K562 (cell line): ENCODE measurements around the gene PCYT1A. TPM values are rescaled to one million over a fixed set of nuclear protein-coding genes. Genes with fewer than 3 reads are reported as not detected.

Experiments
- ATAC-seq: fragments of 200-7000 bp; cut with Tn5 transposase; 3 replicates; pipeline ENCODE4 v1.9.1; 2020; ENCODE audit warnings: moderate library complexity
- BruUV-seq: library from RNA; stranded (reverse); fragments of 400-500 nt; replicated peaks from 2 replicates; lab custom pipeline; 2021; lab: Mats Ljungman, UMichigan
- CTCF ChIA-PET: fragments of 300-600 bp; formaldehyde crosslinking; extraction: SDS; loops from one replicate; lab custom pipeline; 2021; ENCODE audit warnings: low intra/inter-chr PET ratio; lab: Yijun Ruan, JAX
- POLR2A ChIA-PET: fragments of 300-600, 350-650 bp; sonication (Branson Sonifier 250); formaldehyde crosslinking; extraction: SDS; loops from one replicate; lab custom pipeline; 2021; ENCODE audit warnings: antibody characterized with exemption, inconsistent platforms; lab: Yijun Ruan, JAX
- DNase-seq, 4 experiments: peaks; one replicate each; pipeline versions ENCODE4 v3.0.0 to v3.0.0-alpha.2; 2011 to 2018; ENCODE audit warnings: low spot score in 3 of 4, mixed read lengths in 3 of 4; ENCODE audit errors: extremely low read depth in 1 of 4
- FAIRE-seq: peaks from 2 replicates; lab custom pipeline; 2011; peaks lifted over from hg19 to GRCh38; lab: Jason Lieb, UNC
- H2AFZ ChIP-seq: 2 replicates; pipeline ENCODE4 v1.6.0; 2011; ENCODE audit warnings: low read depth, low read length, control low read depth, inconsistent platforms
- H3K27ac ChIP-seq: fragments of 200-600 bp; 3 replicates; pipeline ENCODE4 v1.8.0; 2011; ENCODE audit warnings: low read depth, mild to moderate bottlenecking, control low read depth, inconsistent platforms, low read length, moderate library complexity, mixed read lengths; ENCODE audit errors: extremely low read depth
- H3K27me3 ChIP-seq, 2 experiments: fragments of 300-600 bp in 1 of 2; 2 replicates in 1 of 2; 3 replicates in 1 of 2; pipeline versions ENCODE4 v1.6.0 to v1.8.0; 2011; ENCODE audit warnings: inconsistent platforms in 2 of 2, low read length in 2 of 2, mild to moderate bottlenecking in 1 of 2, mixed read lengths in 1 of 2, moderate library complexity in 1 of 2; ENCODE audit not compliant: control insufficient read depth in 2 of 2, insufficient read depth in 2 of 2
- H3K36me3 ChIP-seq: fragments of 300-600 bp; 3 replicates; pipeline ENCODE4 v1.8.0; 2011; ENCODE audit warnings: mild to moderate bottlenecking, low read length, inconsistent platforms; ENCODE audit not compliant: control insufficient read depth, insufficient read depth
- H3K4me1 ChIP-seq, 2 experiments: fragments of 200-600 bp in 1 of 2; replicated peaks in 1 of 2; 2 replicates in 1 of 2; 3 replicates in 1 of 2; pipeline versions ENCODE4 v1.5.1 to v1.8.0; 2011; ENCODE audit warnings: inconsistent platforms in 2 of 2, low read length in 2 of 2, mild to moderate bottlenecking in 1 of 2, mixed read lengths in 1 of 2, moderate library complexity in 1 of 2; ENCODE audit not compliant: control insufficient read depth in 2 of 2, insufficient read depth in 2 of 2
- H3K4me2 ChIP-seq: 2 replicates; pipeline ENCODE4 v1.6.1; 2011; ENCODE audit warnings: low read length, control low read depth, inconsistent platforms, mixed read lengths; ENCODE audit not compliant: insufficient read depth
- H3K4me3 ChIP-seq: fragments of 200-600 bp; sonication (generic), shearing (Covaris generic); 2 replicates; pipeline ENCODE4 v1.5.1; 2016; ENCODE audit warnings: control low read depth, inconsistent platforms
- H3K79me2 ChIP-seq: fragments of 200-600 bp; 3 replicates; pipeline ENCODE4 v1.8.0; 2011; ENCODE audit warnings: low read length, inconsistent platforms; ENCODE audit not compliant: control insufficient read depth, insufficient read depth
- H3K9ac ChIP-seq, 2 experiments: 2 replicates each; pipeline versions ENCODE4 v1.6.0 to v1.6.1; 2011; ENCODE audit warnings: low read depth in 2 of 2, low read length in 2 of 2, control low read depth in 1 of 2, inconsistent platforms in 1 of 2, mild to moderate bottlenecking in 1 of 2, mixed read lengths in 1 of 2; ENCODE audit not compliant: insufficient read depth in 1 of 2
- H3K9me1 ChIP-seq: one replicate; pipeline ENCODE4 v1.6.0; 2011; ENCODE audit warnings: inconsistent platforms, mild to moderate bottlenecking, low read length, moderate library complexity; ENCODE audit not compliant: control insufficient read depth, insufficient read depth
- H3K9me3 ChIP-seq: replicated peaks from 2 replicates; pipeline ENCODE4 v1.5.1; 2011; ENCODE audit warnings: low read depth, low read length, inconsistent platforms; ENCODE audit not compliant: control insufficient read depth, insufficient read depth
- H4K20me1 ChIP-seq: replicated peaks from 2 replicates; pipeline ENCODE4 v1.6.1; 2011; ENCODE audit warnings: low read length, inconsistent platforms, mixed read lengths; ENCODE audit not compliant: control insufficient read depth, insufficient read depth
- DACH1 ChIP-seq: fragments of 450-650 bp; IDR thresholded peaks from 2 replicates; pipeline ENCODE4 v1.6.1; 2018; ENCODE audit not compliant: partially characterized antibody
- E4F1 ChIP-seq: fragments of 250-450 bp; sonication (Bioruptor Pico); IDR thresholded peaks from 2 replicates; pipeline ENCODE4 v1.5.0; 2021; ENCODE audit warnings: mild to moderate bottlenecking, borderline replicate concordance
- FOXJ2 ChIP-seq: fragments of 200-800 bp; sonication (Bioruptor generic); IDR thresholded peaks from 2 replicates; pipeline ENCODE4 v1.6.1; 2016; ENCODE audit warnings: missing genetic modification characterization, missing compliant biosample characterization
- FOXP1 ChIP-seq: sonication (generic); formaldehyde crosslinking; IDR thresholded peaks from 2 replicates; pipeline ENCODE4 v1.8.0; 2022; ENCODE audit warnings: mild to moderate bottlenecking, missing genetic modification reagents
- GTF2E2 ChIP-seq: fragments of 200-800 bp; sonication (Bioruptor generic); IDR thresholded peaks from 2 replicates; pipeline ENCODE4 v1.6.1; 2016; ENCODE audit warnings: missing genetic modification characterization, missing compliant biosample characterization
- POLR2G ChIP-seq: fragments of 200-400 bp; formaldehyde crosslinking; IDR thresholded peaks from 2 replicates; pipeline ENCODE4 v1.6.1; 2017; ENCODE audit warnings: low read depth, mild to moderate bottlenecking, antibody characterized with exemption, low read length, moderate library complexity
- RBFOX2 ChIP-seq: fragments of 200-400 bp; formaldehyde crosslinking; IDR thresholded peaks from 2 replicates; pipeline ENCODE4 v1.6.1; 2017; ENCODE audit warnings: low read depth, mild to moderate bottlenecking, low read length, moderate library complexity
- ZNF436 ChIP-seq: fragments of 250-450, 450-650 bp; sonication (Bioruptor Pico); formaldehyde crosslinking; IDR thresholded peaks from 2 replicates; pipeline ENCODE4 v1.7.0; 2020; ENCODE audit warnings: mild to moderate bottlenecking
- ZNF609 ChIP-seq: sonication (generic); formaldehyde crosslinking; IDR thresholded peaks from 2 replicates; pipeline ENCODE4 v1.8.1; 2023; ENCODE audit warnings: missing genetic modification reagents, mild to moderate bottlenecking, borderline replicate concordance
- WGBS: fragments of 100-300 bp; shearing (Covaris generic); methylation state at CpG from one replicate; pipeline ENCODE4 v1.1.6; 2016; ENCODE audit warnings: low coverage, mixed read lengths; ENCODE audit not compliant: insufficient coverage; ENCODE audit errors: missing lambda C conversion rate; 5-methylcytosine and 5-hydroxymethylcytosine counted together
- in situ Hi-C: fragments of 300-500 bp; cut with MboI; formaldehyde crosslinking; loops from 4 replicates; pipeline ENCODE4 v1.15.0; 2018; ENCODE audit warnings: inconsistent platforms, mixed read lengths
- intact Hi-C: fragments of 100-400 bp; cut with micrococcal nuclease; formaldehyde crosslinking; loops from 2 replicates; pipeline ENCODE4 v1.14.2; 2022
- polyA plus RNA-seq, 8 experiments: library from polyadenylated mRNA; depleted of rRNA in 4 of 8; stranded (reverse) in 5 of 8; unstranded in 3 of 8; fragments of >200 nt; fragmentation: Nextera tagmentation in 2 of 8; fragmentation: Illumina TruSeq in 1 of 8; extraction: Ambion mirVana in 2 of 8; extraction: Trizol in 1 of 8; gene quantifications; 2 replicates each; pipeline versions ENCODE4 v1.2.1 to v1.2.3, GENCODE V29; 2011 to 2014; ENCODE audit warnings: inconsistent platforms in 1 of 8, missing spikeins in 1 of 8
- total RNA-seq, 7 experiments: library from RNA; depleted of rRNA in 6 of 7; stranded (reverse); fragments of >200 nt in 6 of 7; fragmentation: Illumina TruSeq in 2 of 7; extraction: Trizol in 2 of 7; gene quantifications; 2 replicates each; pipeline versions ENCODE4 v1.2.1 to v1.2.3, GENCODE V29; 2011 to 2021; ENCODE audit warnings: low replicate concordance in 1 of 7

Gene PCYT1A
- total and polyA plus RNA-seq, 9 of the 15 experiments (the other 6 are each of a cell fraction or from before 2014, with no cell fraction given): 13.4 to 62.8 (median 49.4) TPM

DNA sequence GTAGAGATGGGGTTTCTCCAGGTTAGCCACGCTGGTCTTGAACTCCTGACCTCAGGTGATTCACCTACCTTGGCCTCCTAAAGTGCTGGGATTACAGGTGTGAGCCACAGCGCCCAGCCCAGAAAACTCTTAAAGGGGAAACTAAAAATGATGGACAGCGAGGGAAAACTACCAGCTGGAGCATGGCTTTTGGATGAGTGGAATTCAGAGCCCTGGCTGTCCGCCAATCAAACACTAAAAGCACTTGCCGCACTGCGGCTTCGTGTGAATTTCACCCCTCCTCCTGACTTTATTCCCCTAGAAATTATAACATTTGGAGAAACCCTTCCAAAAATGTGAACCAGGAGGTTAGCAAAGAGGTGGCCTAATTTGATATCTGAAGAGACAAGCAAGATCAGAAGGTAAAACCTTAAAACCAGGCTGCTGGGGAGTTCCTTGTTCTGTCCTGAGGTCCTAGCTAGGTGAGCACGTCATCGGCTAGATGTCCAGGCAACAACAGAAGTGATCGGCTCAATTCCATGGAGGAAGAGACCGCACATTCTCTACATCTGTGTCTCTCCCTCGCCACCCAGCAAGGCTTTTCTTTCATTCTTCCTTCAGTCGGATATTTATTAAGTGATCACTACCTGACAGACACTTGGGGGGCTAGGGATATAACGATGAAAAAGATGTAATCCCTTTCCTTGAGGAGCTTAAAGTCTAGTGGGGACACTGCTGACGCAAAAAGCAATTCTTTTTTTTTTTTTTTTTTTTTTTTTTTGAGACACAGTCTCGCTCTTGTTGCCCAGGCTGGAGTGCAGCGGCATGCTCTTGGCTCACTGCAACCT, 49.0 kb upstream of the PCYT1A start (continued):
- no peak for TF ChIP-seq FOXJ2 (tag)
- 0 out of 2 replicates have a peak, but pooled peaks have one; percentile 13 for TF ChIP-seq FOXP1 (CRISPR knock-in tag)

DNA sequence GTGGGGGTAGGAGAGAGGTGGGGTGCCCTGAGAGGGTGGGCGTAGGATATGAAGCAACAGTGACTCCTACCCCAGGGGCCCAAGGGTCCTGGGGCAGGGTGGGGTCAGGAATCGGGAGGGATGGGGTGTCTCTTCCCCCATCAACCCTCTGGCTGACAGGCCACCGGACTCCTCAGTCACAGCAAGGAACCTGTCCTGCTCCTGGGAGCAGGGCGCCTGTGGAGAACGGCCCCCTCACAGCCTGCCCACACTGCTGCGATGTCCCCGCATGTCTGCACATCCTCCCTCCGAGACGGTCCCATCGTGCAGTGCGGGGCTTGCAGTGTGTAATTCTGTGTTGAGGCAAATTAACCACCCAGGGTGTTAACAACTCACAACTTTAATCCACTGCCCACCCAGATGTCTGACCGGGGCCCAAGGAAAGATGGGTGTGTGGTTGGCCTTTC, 48.0 kb upstream of the PCYT1A start:
- FAIRE-seq (no peak), DNase-seq (peak in 3 of 4 experiments; percentile 23 to 39 (median 36)), ATAC-seq (no peak)
- CTCF ChIA-PET: no interaction called here
- peak overlapping the region; percentile 15 to 18; a peak in 2 of 4 replicates for H3K9ac ChIP-seq
- H2AFZ ChIP-seq: peak overlapping the region; percentile 41; the same call in 1 of the 2 replicates
- no TSS peak for BruUV-seq
- H3K27me3 ChIP-seq: no peaks in the 10 kb centered on the region
- peaks cover 14% of the 10 kb centered on the region for H3K36me3 ChIP-seq
- no peaks in the 10 kb centered on the region for H3K9me3 ChIP-seq
- WGBS: 85% methylated on average over 9 of the region's 12 CpGs
- peaks cover 67% of the 10 kb centered on the region for H3K79me2 ChIP-seq
- POLR2A ChIA-PET: interaction anchor here (2.5 to 3.4 kb wide), 2 partner anchors 10 to 18 kb away, joined by 14 to 51 read pairs; partner anchors contain the start of gene DYNLT2B
- intact Hi-C loops (loop anchor here (5.0 kb wide), 4 partner anchors 83 to 182 kb away; partner anchors contain the start of genes RNF168, SMCO1 and UBXN7), in situ Hi-C loops (no loop called here)
- no peak overlapping the region; the same call in 2 of the 3 replicates for H3K27ac ChIP-seq
- no peaks in the 10 kb centered on the region for H3K9me1 ChIP-seq
- peaks cover 12 to 26% of the 10 kb centered on the region in 2 experiments for H3K4me1 ChIP-seq
- peak overlapping the region; percentile 54; the same call in 1 of the 2 replicates for H3K4me3 ChIP-seq
- H3K4me2 ChIP-seq: peak overlapping the region; percentile 100
- no peaks in the 10 kb centered on the region for H4K20me1 ChIP-seq
- TF ChIP-seq DACH1 (no peak), GTF2E2 (tag) (no peak), RBFOX2 (peak; percentile 50; the same call in 1 of the 2 replicates), ZNF436 (CRISPR knock-in tag) (no peak), E4F1 (no peak), POLR2G (peak; percentile 52), ZNF609 (CRISPR knock-in tag) (0 out of 2 replicates have a peak, but pooled peaks have one; percentile 38)
